ENCODE measurements around the gene HYAL3. TPM values are rescaled to one million over a fixed set of nuclear protein-coding genes. Genes with fewer than 3 reads are reported as not detected.
A peak's percentile ranks its signal among the peaks of the same experiment; 100 is the strongest.

HYAL3 gene
- total and polyA plus RNA-seq, 2 of the 13 experiments (the other 11 are each of a cell fraction or from before 2014, with no cell fraction given) = 5.5 to 10.4 TPM

DNA sequence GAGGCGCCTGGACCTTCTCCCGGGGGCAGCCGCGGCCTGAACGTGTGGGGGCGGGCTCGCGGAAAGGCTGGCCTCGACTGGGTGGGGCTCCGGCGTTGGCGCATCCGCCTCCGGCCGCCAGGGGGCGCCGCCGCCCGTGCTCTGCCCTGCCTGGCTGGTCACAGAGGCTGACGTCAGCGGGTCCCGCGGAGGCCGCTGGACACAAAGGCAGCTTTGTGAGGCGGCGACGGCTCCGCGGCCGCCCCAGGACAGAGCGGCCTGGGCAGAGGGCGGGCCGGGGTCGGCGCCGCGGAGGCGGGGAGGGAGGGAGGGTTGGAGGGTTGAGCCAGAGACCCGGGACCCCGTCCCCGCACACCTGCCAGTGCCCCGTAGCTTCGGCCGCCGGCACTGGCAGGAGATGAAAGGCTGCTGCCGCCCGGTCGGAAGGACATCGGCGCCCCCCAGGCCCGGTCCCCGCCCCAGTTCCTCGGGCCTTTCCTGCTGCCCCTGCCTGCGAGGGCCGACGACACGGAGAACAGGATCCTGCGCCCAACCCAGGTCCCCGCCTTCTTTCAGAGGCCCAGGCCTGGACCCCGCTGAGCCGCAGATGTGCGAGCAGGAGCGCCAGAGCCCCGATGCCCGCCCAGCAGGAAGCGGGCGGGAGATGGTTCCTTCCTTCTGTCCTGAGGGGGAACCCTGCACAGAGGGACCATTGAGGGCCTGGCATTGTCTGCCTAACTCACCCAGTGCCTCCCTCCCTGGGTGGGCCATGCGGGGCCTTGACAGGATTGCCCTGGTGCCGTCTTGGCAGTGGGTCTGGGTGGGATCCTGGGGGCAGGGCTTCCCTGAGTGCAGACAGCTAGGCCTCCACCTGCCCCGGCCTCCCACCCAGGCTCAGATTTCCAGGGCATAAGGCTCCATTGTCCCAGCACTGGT, 38.9 kb downstream of the HYAL3 start (continued):
- TF ChIP-seq, protein P1, sequence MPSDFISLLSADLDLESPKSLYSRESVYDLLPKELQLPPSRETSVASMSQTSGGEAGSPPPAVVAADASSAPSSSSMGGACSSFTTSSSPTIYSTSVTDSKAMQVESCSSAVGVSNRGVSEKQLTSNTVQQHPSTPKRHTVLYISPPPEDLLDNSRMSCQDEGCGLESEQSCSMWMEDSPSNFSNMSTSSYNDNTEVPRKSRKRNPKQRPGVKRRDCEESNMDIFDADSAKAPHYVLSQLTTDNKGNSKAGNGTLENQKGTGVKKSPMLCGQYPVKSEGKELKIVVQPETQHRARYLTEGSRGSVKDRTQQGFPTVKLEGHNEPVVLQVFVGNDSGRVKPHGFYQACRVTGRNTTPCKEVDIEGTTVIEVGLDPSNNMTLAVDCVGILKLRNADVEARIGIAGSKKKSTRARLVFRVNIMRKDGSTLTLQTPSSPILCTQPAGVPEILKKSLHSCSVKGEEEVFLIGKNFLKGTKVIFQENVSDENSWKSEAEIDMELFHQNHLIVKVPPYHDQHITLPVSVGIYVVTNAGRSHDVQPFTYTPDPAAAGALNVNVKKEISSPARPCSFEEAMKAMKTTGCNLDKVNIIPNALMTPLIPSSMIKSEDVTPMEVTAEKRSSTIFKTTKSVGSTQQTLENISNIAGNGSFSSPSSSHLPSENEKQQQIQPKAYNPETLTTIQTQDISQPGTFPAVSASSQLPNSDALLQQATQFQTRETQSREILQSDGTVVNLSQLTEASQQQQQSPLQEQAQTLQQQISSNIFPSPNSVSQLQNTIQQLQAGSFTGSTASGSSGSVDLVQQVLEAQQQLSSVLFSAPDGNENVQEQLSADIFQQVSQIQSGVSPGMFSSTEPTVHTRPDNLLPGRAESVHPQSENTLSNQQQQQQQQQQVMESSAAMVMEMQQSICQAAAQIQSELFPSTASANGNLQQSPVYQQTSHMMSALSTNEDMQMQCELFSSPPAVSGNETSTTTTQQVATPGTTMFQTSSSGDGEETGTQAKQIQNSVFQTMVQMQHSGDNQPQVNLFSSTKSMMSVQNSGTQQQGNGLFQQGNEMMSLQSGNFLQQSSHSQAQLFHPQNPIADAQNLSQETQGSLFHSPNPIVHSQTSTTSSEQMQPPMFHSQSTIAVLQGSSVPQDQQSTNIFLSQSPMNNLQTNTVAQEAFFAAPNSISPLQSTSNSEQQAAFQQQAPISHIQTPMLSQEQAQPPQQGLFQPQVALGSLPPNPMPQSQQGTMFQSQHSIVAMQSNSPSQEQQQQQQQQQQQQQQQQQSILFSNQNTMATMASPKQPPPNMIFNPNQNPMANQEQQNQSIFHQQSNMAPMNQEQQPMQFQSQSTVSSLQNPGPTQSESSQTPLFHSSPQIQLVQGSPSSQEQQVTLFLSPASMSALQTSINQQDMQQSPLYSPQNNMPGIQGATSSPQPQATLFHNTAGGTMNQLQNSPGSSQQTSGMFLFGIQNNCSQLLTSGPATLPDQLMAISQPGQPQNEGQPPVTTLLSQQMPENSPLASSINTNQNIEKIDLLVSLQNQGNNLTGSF (CRISPR knock-in tag; IDR thresholded peaks at IDR 0.05) = 0 out of 2 replicates have a peak, but pooled peaks have one; percentile 51
- TF ChIP-seq GTF2F1 (IDR thresholded peaks at IDR 0.05; ENCODE audit: low read length) = no peak
- TF ChIP-seq ZSCAN22 (CRISPR knock-in tag; IDR thresholded peaks at IDR 0.05) = no peak
- TF ChIP-seq ZMYM3 (CRISPR knock-in tag; IDR thresholded peaks at IDR 0.05) = no peak
- TF ChIP-seq ZNF709 (CRISPR knock-in tag; IDR thresholded peaks at IDR 0.05) = peak; percentile 42
- TF ChIP-seq, protein P2, sequence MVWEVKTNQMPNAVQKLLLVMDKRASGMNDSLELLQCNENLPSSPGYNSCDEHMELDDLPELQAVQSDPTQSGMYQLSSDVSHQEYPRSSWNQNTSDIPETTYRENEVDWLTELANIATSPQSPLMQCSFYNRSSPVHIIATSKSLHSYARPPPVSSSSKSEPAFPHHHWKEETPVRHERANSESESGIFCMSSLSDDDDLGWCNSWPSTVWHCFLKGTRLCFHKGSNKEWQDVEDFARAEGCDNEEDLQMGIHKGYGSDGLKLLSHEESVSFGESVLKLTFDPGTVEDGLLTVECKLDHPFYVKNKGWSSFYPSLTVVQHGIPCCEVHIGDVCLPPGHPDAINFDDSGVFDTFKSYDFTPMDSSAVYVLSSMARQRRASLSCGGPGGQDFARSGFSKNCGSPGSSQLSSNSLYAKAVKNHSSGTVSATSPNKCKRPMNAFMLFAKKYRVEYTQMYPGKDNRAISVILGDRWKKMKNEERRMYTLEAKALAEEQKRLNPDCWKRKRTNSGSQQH (CRISPR knock-in tag; IDR thresholded peaks at IDR 0.05; ENCODE audit: low read depth) = peak; percentile 76; the same call in 1 of the 2 replicates
- TF ChIP-seq, protein P3, sequence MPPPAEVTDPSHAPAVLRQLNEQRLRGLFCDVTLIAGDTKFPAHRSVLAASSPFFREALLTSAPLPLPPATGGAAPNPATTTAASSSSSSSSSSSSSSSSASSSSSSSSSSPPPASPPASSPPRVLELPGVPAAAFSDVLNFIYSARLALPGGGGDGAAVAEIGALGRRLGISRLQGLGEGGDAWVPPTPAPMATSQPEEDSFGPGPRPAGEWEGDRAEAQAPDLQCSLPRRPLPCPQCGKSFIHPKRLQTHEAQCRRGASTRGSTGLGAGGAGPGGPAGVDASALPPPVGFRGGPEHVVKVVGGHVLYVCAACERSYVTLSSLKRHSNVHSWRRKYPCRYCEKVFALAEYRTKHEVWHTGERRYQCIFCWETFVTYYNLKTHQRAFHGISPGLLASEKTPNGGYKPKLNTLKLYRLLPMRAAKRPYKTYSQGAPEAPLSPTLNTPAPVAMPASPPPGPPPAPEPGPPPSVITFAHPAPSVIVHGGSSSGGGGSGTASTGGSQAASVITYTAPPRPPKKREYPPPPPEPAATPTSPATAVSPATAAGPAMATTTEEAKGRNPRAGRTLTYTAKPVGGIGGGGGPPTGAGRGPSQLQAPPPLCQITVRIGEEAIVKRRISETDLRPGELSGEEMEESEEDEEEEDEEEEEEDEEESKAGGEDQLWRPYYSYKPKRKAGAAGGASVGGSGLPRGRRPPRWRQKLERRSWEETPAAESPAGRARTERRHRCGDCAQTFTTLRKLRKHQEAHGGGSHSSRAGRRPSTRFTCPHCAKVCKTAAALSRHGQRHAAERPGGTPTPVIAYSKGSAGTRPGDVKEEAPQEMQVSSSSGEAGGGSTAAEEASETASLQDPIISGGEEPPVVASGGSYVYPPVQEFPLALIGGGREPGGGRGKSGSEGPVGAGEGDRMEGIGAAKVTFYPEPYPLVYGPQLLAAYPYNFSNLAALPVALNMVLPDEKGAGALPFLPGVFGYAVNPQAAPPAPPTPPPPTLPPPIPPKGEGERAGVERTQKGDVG (CRISPR knock-in tag; IDR thresholded peaks at IDR 0.05; ENCODE audit: borderline replicate concordance) = 0 out of 2 replicates have a peak, but pooled peaks have one; percentile 6
- no peak for TF ChIP-seq ZNF12 (CRISPR knock-in tag; IDR thresholded peaks at IDR 0.05)
- TF ChIP-seq ZKSCAN1 (IDR thresholded peaks at IDR 0.05; ENCODE audit: low read length) = peak; percentile 36; the same call in 1 of the 2 replicates
- no peak for TF ChIP-seq ZNF337 (CRISPR knock-in tag; IDR thresholded peaks at IDR 0.05; ENCODE audit: borderline replicate concordance, low read depth)
- TF ChIP-seq ZNF33B (CRISPR knock-in tag; IDR thresholded peaks at IDR 0.05) = 0 out of 2 replicates have a peak, but pooled peaks have one; percentile 13
- TF ChIP-seq SAFB2 (CRISPR knock-in tag; IDR thresholded peaks at IDR 0.05; ENCODE audit: borderline replicate concordance, low read depth) = peak; percentile 55; the same call in 1 of the 2 replicates
- TF ChIP-seq SALL1 (CRISPR knock-in tag; IDR thresholded peaks at IDR 0.05) = peak; percentile 69
- peak; percentile 56; the same call in 1 of the 2 replicates for TF ChIP-seq GFI1 (CRISPR knock-in tag; IDR thresholded peaks at IDR 0.05; ENCODE audit: borderline replicate concordance)
- peak; percentile 87 for TF ChIP-seq JUND (CRISPR knock-in tag; IDR thresholded peaks at IDR 0.05)
- TF ChIP-seq, protein P4, sequence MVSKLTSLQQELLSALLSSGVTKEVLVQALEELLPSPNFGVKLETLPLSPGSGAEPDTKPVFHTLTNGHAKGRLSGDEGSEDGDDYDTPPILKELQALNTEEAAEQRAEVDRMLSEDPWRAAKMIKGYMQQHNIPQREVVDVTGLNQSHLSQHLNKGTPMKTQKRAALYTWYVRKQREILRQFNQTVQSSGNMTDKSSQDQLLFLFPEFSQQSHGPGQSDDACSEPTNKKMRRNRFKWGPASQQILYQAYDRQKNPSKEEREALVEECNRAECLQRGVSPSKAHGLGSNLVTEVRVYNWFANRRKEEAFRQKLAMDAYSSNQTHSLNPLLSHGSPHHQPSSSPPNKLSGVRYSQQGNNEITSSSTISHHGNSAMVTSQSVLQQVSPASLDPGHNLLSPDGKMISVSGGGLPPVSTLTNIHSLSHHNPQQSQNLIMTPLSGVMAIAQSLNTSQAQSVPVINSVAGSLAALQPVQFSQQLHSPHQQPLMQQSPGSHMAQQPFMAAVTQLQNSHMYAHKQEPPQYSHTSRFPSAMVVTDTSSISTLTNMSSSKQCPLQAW (CRISPR knock-in tag; IDR thresholded peaks at IDR 0.05) = peak; percentile 63
- TF ChIP-seq ELF1 (CRISPR knock-in tag; IDR thresholded peaks at IDR 0.05) = no peak
